Sigmoid colon (tissue), 7 donors: ENCODE data around the gene TTLL8. TPM values are rescaled to one million over a fixed set of nuclear protein-coding genes. Genes with fewer than 3 reads are reported as not detected.

Experiments
- DNase-seq: peaks from one replicate; pipeline ENCODE4 v3.0.0-alpha.2; 2019
- H3K27ac ChIP-seq, 4 donors: fragments of 200-600 bp; sonication (generic); one replicate each; pipeline ENCODE4 v1.5.1; 2016 to 2019; ENCODE audit warnings: mild to moderate bottlenecking in 1 of 4
- H3K27me3 ChIP-seq, 3 donors: fragments of 200-600 bp; sonication (generic); one replicate each; pipeline ENCODE4 v1.5.1; 2019; ENCODE audit warnings: mild to moderate bottlenecking in 1 of 3
- H3K36me3 ChIP-seq, 4 donors: fragments of 200-600 bp; sonication (generic); one replicate each; pipeline ENCODE4 v1.5.1; 2016 to 2019
- H3K4me1 ChIP-seq, 4 donors: fragments of 200-600 bp; sonication (generic); one replicate each; pipeline ENCODE4 v1.5.1; 2017 to 2019
- H3K4me3 ChIP-seq, 4 donors: fragments of 200-600 bp; sonication (generic); one replicate each; pipeline ENCODE4 v1.5.1; 2017 to 2019; ENCODE audit warnings: mild to moderate bottlenecking in 2 of 4, moderate library complexity in 1 of 4
- H3K9me3 ChIP-seq, 4 donors: fragments of 200-600 bp in 3 of 4; sonication (generic) in 3 of 4; one replicate each; pipeline versions ENCODE4 v1.5.1 to v1.6.1; 2013 to 2019
- CTCF ChIP-seq, 4 experiments: fragments of 450-650 bp in 3 of 4; fragments of 200-600 bp in 1 of 4; IDR thresholded peaks; one replicate each; pipeline ENCODE4 v1.5.1; 2016 to 2019; ENCODE audit warnings: antibody characterized with exemption in 4 of 4, mild to moderate bottlenecking in 3 of 4, moderate library complexity in 2 of 4
- EP300 ChIP-seq, 4 donors: sonication (generic); formaldehyde crosslinking; IDR thresholded peaks; one replicate each; pipeline ENCODE4 v1.6.1; 2017; ENCODE audit warnings: antibody characterized with exemption in 4 of 4
- POLR2A ChIP-seq, 2 donors: fragments of 450-650 bp; IDR thresholded peaks; one replicate each; pipeline ENCODE4 v1.6.1; 2016; ENCODE audit warnings: antibody characterized with exemption in 2 of 2, mild to moderate bottlenecking in 2 of 2, moderate library complexity in 2 of 2
- POLR2AphosphoS5 ChIP-seq, 4 donors: sonication (generic); formaldehyde crosslinking; IDR thresholded peaks; one replicate each; pipeline ENCODE4 v1.6.1; 2017; ENCODE audit warnings: antibody characterized with exemption in 4 of 4
- WGBS, 2 donors: extraction: QIAGEN DNeasy Blood & Tissue Kit; methylation state at CpG; one replicate each; pipeline ENCODE4 v1.1.7; 2013; 5-methylcytosine and 5-hydroxymethylcytosine counted together
- intact Hi-C: fragments of 100-400 bp; cut with DNase I; formaldehyde crosslinking; loops from one replicate; pipeline ENCODE4 v1.15.1; 2023
- polyA plus RNA-seq, 3 donors: library from polyadenylated mRNA; stranded (reverse); fragments of 200-250 nt; gene quantifications; one replicate each; pipeline ENCODE4 v1.2.3, GENCODE V29; 2013
- total RNA-seq, 4 donors: library from RNA; depleted of rRNA; stranded (reverse); fragments of >200 nt; gene quantifications; one replicate each; pipeline ENCODE4 v1.1.0, GENCODE V29; 2016
- donor health status: healthy with polysubstance abuse.
- donor health status: Bipolar disorder and iron deficiency.
- donor health status: healthy.

The TTLL8 gene
- total and polyA plus RNA-seq, 7 donors: not detected

GRCh38 chr22:50068096-50068495 is 10.0 kb upstream of the TTLL8 start:
- TF ChIP-seq EP300 (IDR thresholded peaks at IDR 0.05) (no peak), POLR2AphosphoS5 (IDR thresholded peaks at IDR 0.05) (no peak), CTCF (IDR thresholded peaks at IDR 0.05) (no peak)
- intact Hi-C loops: no loop called here

GRCh38 chr22:50067244-50067643 is 9.1 kb upstream of the TTLL8 start:
- TF ChIP-seq POLR2A (IDR thresholded peaks at IDR 0.05): no peak
- no peak for TF ChIP-seq CTCF (IDR thresholded peaks at IDR 0.05)
- no peak for TF ChIP-seq EP300 (IDR thresholded peaks at IDR 0.05)
- TF ChIP-seq POLR2AphosphoS5 (IDR thresholded peaks at IDR 0.05): no peak
- DNase-seq: no peak
- H3K4me1 ChIP-seq: no peaks in the 10 kb centered on the region
- no peak overlapping the region for H3K4me3 ChIP-seq
- H3K27me3 ChIP-seq: no peaks in the 10 kb centered on the region
- H3K9me3 ChIP-seq: no peaks in the 10 kb centered on the region
- intact Hi-C loops: no loop called here
- H3K36me3 ChIP-seq: no peaks in the 10 kb centered on the region
- H3K27ac ChIP-seq: no peak overlapping the region
- WGBS, 2 donors: 75 to 87% methylated on average over 8 of the region's 8 CpGs

More at GRCh38 chr22:50068096-50068495, 10.0 kb upstream of the TTLL8 start:
- DNase-seq: no peak
- H3K4me1 ChIP-seq: no peaks in the 10 kb centered on the region
- H3K9me3 ChIP-seq: no peaks in the 10 kb centered on the region
- H3K36me3 ChIP-seq: no peaks in the 10 kb centered on the region
- no peaks in the 10 kb centered on the region for H3K27me3 ChIP-seq
- 75 to 89% methylated on average over 11 of the region's 11 CpGs for WGBS, 2 donors
- H3K27ac ChIP-seq: no peak overlapping the region
- no peak overlapping the region for H3K4me3 ChIP-seq

GRCh38 chr22:50064453-50064852 is 6.4 kb upstream of the TTLL8 start:
- 77 to 79% methylated on average over 18 of the region's 18 CpGs for WGBS, 2 donors
- Histone ChIP-seq H3K9me3 (no peaks in the 10 kb centered on the region), H3K36me3 (no peaks in the 10 kb centered on the region), H3K27ac (no peak overlapping the region), H3K27me3 (peaks cover 3 to 22% (median 15%) of the 10 kb centered on the region in 3 donors), H3K4me3 (no peak overlapping the region), H3K4me1 (peaks cover 0 to 2% (median 0%) of the 10 kb centered on the region in 4 donors)
- intact Hi-C loops: no loop called here
- TF ChIP-seq EP300 (IDR thresholded peaks at IDR 0.05): no peak
- no peak for TF ChIP-seq POLR2A (IDR thresholded peaks at IDR 0.05)
- no peak for TF ChIP-seq POLR2AphosphoS5 (IDR thresholded peaks at IDR 0.05)
- no peak for TF ChIP-seq CTCF (IDR thresholded peaks at IDR 0.05)
- no peak for DNase-seq

- Histone ChIP-seq H3K27ac (no peak overlapping the region), H3K9me3 (no peaks in the 10 kb centered on the region), H3K4me1 (peaks cover 0 to 8% (median 5%) of the 10 kb centered on the region in 4 donors), H3K4me3 (no peak overlapping the region), H3K36me3 (no peaks in the 10 kb centered on the region), H3K27me3 (peaks cover 3 to 28% (median 21%) of the 10 kb centered on the region in 3 donors)
- DNase-seq: no peak
- intact Hi-C loops: no loop called here
- WGBS, 2 donors: 63 to 83% methylated on average over 23 of the region's 23 CpGs
- no peak for TF ChIP-seq CTCF (IDR thresholded peaks at IDR 0.05)
- no peak for TF ChIP-seq POLR2A (IDR thresholded peaks at IDR 0.05)
Measured at GRCh38 chr22:50063589-50064393, 5.7 kb upstream of the TTLL8 start.
